ENCODE measurements around the gene JUND.

DNA sequence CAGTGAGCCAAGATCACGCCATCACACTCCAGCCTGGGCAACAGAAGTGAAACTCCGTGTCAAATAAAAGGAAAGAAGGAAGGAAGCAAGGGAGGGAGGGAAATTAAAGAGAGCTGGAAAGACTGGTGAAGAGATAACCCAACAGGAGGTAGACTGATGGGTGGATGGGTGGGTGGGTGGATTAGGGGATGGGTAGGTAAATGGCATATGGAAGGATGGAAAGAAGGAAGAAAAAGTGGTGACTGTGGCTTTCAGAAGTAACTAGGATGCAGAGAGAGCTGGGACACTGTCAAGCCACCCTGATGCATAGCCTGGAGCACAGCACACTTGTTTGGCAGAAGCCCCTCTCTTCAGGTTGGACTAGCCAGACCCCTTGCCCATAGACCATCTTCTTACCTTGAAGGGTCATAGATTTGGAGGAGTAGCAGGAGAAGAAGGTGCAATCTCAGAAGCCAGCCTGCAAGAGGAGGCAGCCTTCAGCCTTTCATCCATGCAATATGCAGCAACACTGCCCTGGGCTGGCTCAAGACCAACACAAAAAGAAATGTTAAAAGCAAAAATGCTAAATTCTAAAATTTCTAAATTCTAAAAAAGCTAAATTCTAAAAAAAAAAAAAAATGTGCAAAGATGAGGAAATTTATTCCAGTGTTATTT lies 12.2 kb downstream of the JUND start:
- TF ChIP-seq FOXM1 (IDR thresholded peaks at IDR 0.05; ENCODE audit: borderline replicate concordance) (no peak), FOXA1 (IDR thresholded peaks at IDR 0.05) (no peak), SUZ12 (IDR thresholded peaks at IDR 0.05) (no peak), BHLHE40 (IDR thresholded peaks at IDR 0.05; ENCODE audit: borderline replicate concordance) (no peak), HDGF (IDR thresholded peaks at IDR 0.05; ENCODE audit: borderline replicate concordance) (no peak), L3MBTL2 (conservative IDR thresholded peaks at IDR 0.05) (no peak), SP1 (IDR thresholded peaks at IDR 0.05) (no peak), FOXK2 (IDR thresholded peaks at IDR 0.05) (no peak), ARNT (IDR thresholded peaks at IDR 0.05) (no peak), ELF4 (IDR thresholded peaks at IDR 0.05) (no peak), NFRKB (IDR thresholded peaks at IDR 0.05) (no peak)
- TF ChIP-seq, protein P1, sequence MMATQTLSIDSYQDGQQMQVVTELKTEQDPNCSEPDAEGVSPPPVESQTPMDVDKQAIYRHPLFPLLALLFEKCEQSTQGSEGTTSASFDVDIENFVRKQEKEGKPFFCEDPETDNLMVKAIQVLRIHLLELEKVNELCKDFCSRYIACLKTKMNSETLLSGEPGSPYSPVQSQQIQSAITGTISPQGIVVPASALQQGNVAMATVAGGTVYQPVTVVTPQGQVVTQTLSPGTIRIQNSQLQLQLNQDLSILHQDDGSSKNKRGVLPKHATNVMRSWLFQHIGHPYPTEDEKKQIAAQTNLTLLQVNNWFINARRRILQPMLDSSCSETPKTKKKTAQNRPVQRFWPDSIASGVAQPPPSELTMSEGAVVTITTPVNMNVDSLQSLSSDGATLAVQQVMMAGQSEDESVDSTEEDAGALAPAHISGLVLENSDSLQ (IDR thresholded peaks at IDR 0.05) = no peak
